Measurements from ENCODE around the gene CDK15.

DNA sequence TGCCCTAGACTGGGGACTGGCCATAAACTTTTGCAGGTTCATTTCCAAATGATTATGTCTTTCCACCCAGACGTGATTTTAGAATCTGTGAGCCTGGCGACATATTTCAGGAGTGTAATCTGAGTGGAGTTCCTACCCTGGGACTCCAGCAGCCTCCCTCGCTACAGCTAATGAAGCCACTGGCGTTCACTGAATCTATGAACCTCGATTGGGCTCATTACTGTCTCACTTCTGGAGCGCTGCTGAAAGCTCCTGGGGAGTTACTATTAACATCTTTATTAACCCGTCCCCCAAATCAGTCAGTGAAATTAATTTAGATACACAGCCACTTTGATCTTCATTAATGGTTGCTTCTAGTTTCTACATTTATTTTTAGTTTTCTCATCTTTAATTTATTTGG, 56.5 kb downstream of the CDK15 start:
- TF ChIP-seq SRF (IDR thresholded peaks at IDR 0.05; ENCODE audit: low read depth) (no peak), POLR2AphosphoS5 (IDR thresholded peaks at IDR 0.05; ENCODE audit: low read depth, low read length) (no peak), SP1 (IDR thresholded peaks at IDR 0.05; ENCODE audit: low read depth) (no peak), EZH2phosphoT487 (IDR thresholded peaks at IDR 0.05; ENCODE audit: borderline replicate concordance) (no peak), POLR2A (IDR thresholded peaks at IDR 0.05; ENCODE audit: borderline replicate concordance, extremely low read depth, insufficient read depth, insufficient read length) (no peak), RAD21 (IDR thresholded peaks at IDR 0.05; ENCODE audit: low read depth) (no peak), EZH2 (IDR thresholded peaks at IDR 0.05) (no peak), ZNF274 (IDR thresholded peaks at IDR 0.05; ENCODE audit: low read depth, low read length) (no peak)
- TF ChIP-seq, protein P1, sequence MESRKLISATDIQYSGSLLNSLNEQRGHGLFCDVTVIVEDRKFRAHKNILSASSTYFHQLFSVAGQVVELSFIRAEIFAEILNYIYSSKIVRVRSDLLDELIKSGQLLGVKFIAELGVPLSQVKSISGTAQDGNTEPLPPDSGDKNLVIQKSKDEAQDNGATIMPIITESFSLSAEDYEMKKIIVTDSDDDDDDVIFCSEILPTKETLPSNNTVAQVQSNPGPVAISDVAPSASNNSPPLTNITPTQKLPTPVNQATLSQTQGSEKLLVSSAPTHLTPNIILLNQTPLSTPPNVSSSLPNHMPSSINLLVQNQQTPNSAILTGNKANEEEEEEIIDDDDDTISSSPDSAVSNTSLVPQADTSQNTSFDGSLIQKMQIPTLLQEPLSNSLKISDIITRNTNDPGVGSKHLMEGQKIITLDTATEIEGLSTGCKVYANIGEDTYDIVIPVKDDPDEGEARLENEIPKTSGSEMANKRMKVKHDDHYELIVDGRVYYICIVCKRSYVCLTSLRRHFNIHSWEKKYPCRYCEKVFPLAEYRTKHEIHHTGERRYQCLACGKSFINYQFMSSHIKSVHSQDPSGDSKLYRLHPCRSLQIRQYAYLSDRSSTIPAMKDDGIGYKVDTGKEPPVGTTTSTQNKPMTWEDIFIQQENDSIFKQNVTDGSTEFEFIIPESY (IDR thresholded peaks at IDR 0.05; ENCODE audit: extremely low read depth, insufficient replicate concordance, low read length) = no peak
- TF ChIP-seq, protein P2, sequence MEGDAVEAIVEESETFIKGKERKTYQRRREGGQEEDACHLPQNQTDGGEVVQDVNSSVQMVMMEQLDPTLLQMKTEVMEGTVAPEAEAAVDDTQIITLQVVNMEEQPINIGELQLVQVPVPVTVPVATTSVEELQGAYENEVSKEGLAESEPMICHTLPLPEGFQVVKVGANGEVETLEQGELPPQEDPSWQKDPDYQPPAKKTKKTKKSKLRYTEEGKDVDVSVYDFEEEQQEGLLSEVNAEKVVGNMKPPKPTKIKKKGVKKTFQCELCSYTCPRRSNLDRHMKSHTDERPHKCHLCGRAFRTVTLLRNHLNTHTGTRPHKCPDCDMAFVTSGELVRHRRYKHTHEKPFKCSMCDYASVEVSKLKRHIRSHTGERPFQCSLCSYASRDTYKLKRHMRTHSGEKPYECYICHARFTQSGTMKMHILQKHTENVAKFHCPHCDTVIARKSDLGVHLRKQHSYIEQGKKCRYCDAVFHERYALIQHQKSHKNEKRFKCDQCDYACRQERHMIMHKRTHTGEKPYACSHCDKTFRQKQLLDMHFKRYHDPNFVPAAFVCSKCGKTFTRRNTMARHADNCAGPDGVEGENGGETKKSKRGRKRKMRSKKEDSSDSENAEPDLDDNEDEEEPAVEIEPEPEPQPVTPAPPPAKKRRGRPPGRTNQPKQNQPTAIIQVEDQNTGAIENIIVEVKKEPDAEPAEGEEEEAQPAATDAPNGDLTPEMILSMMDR (IDR thresholded peaks at IDR 0.05 in 2 of 3, conservative IDR thresholded peaks at IDR 0.05 in 1 of 3; ENCODE audit: borderline replicate concordance in 1 of 3, insufficient read depth in 1 of 3, low read depth in 2 of 3, low read length in 2 of 3) = no peak
- TF ChIP-seq, protein P3, sequence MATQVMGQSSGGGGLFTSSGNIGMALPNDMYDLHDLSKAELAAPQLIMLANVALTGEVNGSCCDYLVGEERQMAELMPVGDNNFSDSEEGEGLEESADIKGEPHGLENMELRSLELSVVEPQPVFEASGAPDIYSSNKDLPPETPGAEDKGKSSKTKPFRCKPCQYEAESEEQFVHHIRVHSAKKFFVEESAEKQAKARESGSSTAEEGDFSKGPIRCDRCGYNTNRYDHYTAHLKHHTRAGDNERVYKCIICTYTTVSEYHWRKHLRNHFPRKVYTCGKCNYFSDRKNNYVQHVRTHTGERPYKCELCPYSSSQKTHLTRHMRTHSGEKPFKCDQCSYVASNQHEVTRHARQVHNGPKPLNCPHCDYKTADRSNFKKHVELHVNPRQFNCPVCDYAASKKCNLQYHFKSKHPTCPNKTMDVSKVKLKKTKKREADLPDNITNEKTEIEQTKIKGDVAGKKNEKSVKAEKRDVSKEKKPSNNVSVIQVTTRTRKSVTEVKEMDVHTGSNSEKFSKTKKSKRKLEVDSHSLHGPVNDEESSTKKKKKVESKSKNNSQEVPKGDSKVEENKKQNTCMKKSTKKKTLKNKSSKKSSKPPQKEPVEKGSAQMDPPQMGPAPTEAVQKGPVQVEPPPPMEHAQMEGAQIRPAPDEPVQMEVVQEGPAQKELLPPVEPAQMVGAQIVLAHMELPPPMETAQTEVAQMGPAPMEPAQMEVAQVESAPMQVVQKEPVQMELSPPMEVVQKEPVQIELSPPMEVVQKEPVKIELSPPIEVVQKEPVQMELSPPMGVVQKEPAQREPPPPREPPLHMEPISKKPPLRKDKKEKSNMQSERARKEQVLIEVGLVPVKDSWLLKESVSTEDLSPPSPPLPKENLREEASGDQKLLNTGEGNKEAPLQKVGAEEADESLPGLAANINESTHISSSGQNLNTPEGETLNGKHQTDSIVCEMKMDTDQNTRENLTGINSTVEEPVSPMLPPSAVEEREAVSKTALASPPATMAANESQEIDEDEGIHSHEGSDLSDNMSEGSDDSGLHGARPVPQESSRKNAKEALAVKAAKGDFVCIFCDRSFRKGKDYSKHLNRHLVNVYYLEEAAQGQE (IDR thresholded peaks at IDR 0.05; ENCODE audit: low read depth) = no peak

Measured in HCT116 (cell line).